AG10803 (cell line): ENCODE results near the gene GUCY1A2.

ENCODE experiments used
- DNase-seq: peaks from one replicate; pipeline ENCODE4 v3.0.0; 2010; ENCODE audit warnings: low read depth
- H3K4me3 ChIP-seq: 2 replicates; pipeline ENCODE4 v1.5.1; 2011; ENCODE audit warnings: mild to moderate bottlenecking, low read length, control low read depth
- TF ChIP-seq, protein P1 (sequence below): conservative IDR thresholded peaks from 2 replicates; pipeline ENCODE4 v1.5.1; 2011; ENCODE audit warnings: mild to moderate bottlenecking, low read length, control low read depth, inconsistent platforms

GUCY1A2 gene

DNA sequence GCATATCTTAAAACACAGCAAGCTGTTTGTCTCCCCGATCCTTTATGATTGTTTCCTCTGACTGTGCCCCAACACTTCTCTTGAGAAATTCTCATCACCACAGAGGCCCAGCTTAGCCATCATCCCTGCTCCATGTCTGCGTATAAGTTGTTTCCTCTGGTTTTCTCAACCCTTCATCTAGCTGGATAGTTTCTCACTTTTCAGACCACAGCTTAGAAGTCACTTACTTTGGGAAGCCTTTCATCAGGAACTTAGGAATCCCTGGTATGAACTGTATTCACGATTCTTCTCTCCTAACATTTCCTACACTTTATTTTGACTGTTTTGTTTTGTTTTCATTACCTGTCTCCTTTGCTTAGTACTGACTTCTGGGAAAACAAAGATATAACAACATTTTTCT is 295.2 kb downstream of the GUCY1A2 start:
- TF ChIP-seq, protein P1, sequence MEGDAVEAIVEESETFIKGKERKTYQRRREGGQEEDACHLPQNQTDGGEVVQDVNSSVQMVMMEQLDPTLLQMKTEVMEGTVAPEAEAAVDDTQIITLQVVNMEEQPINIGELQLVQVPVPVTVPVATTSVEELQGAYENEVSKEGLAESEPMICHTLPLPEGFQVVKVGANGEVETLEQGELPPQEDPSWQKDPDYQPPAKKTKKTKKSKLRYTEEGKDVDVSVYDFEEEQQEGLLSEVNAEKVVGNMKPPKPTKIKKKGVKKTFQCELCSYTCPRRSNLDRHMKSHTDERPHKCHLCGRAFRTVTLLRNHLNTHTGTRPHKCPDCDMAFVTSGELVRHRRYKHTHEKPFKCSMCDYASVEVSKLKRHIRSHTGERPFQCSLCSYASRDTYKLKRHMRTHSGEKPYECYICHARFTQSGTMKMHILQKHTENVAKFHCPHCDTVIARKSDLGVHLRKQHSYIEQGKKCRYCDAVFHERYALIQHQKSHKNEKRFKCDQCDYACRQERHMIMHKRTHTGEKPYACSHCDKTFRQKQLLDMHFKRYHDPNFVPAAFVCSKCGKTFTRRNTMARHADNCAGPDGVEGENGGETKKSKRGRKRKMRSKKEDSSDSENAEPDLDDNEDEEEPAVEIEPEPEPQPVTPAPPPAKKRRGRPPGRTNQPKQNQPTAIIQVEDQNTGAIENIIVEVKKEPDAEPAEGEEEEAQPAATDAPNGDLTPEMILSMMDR: no peak
- DNase-seq: no peak
- H3K4me3 ChIP-seq: no peak overlapping the region

DNA sequence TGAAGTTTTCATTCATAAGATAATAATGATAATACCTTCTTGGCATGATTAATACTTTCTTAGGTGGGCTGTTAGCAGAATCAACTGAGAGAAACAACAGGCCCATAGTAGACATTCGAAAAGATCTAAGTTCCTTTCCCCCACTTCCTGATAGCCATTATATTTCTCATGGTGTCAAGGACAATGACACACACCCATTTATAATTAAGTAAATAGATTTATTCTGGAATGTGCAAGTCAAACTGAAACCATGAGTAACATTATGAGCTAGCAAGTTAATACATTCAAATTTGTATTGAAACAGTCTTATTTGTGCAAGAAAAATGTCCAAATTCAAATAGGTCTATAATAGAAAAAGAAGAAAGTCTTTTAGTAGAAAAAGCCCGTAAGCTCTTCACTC is 301.1 kb downstream of the GUCY1A2 start:
- H3K4me3 ChIP-seq: no peak overlapping the region
- DNase-seq: no peak
- TF ChIP-seq, protein P1: no peak

DNA sequence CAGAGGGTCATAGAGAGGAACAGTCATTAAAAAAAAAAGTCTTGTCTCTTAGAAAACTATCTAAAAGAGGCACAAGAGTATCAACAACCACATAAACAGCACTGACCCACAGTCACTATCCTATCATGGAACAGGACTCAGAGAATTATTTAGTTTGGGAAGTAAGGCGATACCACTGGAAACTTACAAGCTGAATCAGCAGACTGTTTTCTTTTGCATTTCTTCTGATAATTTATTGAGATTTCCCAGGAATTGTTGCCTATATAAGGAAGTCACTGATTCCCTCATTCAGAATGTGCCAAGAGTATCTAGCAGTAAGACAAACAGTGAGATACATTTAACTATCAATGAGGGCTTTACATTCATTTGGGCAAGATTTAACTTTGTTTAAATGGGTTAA is 304.1 kb downstream of the GUCY1A2 start:
- H3K4me3 ChIP-seq: no peak overlapping the region
- TF ChIP-seq, protein P1: no peak
- no peak for DNase-seq

DNA sequence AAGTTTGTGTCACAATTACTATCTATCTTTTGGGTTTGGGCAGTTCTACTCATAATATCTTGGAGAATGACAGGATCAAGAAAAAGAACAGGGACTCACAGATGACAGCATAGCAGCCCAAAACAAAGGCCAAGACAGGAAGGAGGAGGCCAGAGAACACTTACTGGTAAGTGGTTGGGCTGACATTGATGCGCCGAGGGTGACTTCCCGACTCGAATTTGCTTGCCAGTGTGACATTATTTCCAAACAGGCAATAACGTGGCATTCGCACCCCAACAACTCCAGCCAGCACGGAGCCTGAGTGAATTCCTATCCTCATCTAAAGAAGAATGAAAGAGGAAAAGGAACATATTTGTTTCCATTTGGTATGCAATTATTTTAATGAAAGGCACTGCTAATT is 309.9 kb downstream of the GUCY1A2 start:
- TF ChIP-seq, protein P1: no peak
- no peak for DNase-seq

DNA sequence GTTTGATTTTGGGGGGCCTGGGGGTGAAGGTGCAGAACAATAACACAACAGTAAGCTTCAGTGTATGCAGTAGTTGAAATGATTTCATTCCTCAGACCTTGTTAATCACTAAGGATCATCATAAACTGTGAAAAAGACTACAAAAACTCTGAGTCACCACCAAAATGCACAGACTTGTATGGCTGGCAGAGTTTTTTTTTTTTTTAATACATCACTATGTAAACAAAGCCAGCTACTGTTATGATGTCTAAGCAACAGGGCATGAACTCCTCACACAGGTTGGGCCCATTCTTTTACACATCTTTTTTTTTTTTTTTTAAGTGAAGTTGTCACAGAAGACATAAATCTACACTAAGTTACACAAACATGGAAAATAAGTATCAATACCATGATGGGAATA is 311.9 kb downstream of the GUCY1A2 start:
- peak; percentile 51 for DNase-seq
- no peak overlapping the region for H3K4me3 ChIP-seq
- TF ChIP-seq, protein P1: no peak

More for the DNA sequence above, 309.9 kb downstream of the GUCY1A2 start:
- H3K4me3 ChIP-seq: no peak overlapping the region

DNA sequence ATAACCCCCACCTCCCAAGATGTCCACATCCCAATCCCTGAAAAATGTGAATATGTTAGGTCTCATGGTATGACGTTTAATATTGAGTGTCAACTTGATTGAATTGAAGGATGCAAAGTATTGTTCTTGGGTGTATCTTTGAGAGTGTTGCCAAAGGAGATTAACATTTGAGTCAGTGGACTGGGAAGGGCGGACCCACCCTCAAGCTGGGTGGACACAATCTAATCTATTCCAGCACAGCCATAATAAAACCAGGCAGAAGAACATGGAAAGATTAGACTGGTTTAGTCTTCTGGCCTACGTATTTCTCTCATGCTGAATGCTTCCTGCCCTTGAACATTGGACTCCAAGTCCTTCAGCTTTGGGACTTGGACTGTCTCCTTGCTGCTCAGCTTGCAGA is 315.5 kb downstream of the GUCY1A2 start:
- no peak for DNase-seq
- H3K4me3 ChIP-seq: no peak overlapping the region
- TF ChIP-seq, protein P1: no peak

DNA sequence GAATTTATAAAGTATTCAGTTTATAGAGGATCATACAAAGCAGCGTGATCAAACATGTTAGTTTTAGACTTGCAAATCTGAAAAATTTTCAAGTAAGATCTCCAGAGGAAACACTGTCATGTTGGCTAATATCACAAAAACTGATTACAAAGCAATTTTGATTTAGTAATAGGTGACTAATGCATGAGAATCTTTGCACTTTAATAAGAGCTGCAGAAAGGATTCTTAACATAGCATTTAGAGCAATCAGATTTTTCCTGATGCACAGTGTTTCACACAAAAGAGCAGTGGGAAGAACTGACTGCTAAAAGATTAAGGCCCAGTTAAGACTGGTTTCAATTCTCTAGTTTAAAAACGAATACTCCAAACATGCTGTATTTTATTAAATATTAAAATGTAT is 321.2 kb downstream of the GUCY1A2 start:
- TF ChIP-seq, protein P1: no peak
- DNase-seq: peak; percentile 67
- no peak overlapping the region for H3K4me3 ChIP-seq
